ENCODE data around the gene ELK3.

Gene ELK3

DNA sequence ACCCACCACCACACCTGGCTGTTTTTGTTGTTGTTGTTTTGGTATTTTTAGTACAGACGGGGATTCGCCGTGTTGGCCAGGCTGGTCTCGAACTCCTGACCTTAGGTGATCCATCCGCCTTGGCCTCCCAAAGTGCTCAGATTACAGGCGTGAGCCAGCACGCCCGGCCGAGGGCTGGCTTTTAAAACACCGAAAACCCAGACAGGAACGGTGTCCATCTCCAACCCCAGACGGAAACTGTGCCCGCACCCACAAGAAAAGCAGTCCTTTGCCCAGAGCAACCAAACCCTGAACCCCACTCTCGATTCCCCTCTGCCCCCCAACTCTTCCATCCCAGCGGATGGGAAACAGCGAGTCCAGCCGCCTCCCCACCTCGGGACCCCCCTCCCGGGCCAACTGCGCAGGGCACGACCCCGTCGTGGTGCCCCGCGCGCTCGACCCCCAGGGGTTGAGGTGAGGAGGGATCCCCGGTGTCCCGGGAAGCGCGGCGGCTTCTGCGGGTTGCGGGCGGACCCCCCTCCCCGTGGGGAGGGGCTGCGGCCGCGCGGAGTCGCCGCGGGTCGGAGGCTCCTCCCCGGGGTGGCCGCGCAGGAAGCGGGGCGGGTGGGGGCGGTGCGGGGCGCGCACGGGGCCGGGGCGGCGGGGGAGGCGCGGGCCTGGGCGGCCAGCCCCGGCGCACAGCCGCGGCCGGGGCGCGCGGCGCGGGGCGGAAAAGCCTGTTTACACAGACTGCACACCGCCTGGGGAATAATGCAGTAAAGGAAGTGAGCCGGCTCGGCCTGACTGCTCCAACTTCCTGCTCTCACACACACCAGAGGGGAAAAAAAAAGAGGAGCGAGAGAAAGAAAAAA is at the start of gene ELK3:
Gene ELK3 (plus strand): TSS at position 651 of the 851 bp plus-strand sequence.
- DNase-seq (ENCODE audit: low spot score) = peak; percentile 83

DNA sequence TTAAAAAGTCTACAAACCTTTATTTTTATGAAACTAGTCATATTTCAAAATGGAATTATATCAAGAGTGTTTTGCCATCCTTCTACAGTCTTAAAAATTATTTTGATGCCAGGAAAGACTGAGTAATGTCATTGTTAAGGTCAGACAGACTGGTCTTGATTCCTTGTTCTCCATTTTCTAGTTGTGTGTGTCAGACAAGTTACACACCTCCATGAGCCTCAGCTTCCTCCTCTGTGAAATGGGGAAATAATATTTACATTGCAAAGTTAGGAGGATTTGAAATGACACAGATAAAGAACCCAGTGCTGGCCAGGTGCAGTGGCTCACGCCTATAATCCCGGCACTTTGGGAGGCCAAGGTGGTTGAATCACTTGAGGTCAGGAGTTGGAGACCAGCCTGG is 47.4 kb upstream of the ELK3 start:
- DNase-seq (ENCODE audit: low spot score) = no peak

GRCh38 chr12:96150442-96150841 is 43.7 kb upstream of the ELK3 start:
- DNase-seq (ENCODE audit: low spot score) = no peak

- no peak for DNase-seq (ENCODE audit: low spot score)
Measured at GRCh38 chr12:96152164-96152563, 42.0 kb upstream of the ELK3 start.

DNA sequence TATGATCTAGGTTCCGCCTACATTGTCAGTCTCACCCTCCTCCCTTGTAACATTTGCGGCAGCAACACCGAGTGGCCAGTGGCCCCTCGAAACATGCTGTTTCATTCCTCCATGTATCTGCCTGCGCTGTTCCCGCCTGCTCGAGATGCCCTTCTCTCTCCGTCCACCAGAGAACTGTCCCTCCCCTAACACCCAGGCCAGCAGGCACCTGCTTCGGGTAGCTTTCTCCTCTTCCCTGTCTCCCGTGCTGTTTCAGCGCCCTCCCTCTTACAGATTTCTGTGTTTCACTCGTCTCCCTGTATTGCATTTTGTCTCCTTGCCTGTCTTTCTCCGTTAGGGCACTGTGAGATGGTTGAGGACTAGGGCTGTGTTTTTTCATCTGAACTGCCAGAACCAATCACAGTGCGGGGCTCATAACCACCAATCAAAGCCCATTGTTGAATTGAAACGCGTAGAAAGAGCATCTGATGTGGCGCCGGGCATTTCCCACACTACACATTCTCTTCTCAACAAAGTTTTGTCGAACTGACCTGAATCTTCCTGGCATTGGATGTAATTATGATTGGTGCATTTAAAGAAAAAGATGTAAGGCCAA is 40.9 kb upstream of the ELK3 start:
- no peak for DNase-seq (ENCODE audit: low spot score)

DNA sequence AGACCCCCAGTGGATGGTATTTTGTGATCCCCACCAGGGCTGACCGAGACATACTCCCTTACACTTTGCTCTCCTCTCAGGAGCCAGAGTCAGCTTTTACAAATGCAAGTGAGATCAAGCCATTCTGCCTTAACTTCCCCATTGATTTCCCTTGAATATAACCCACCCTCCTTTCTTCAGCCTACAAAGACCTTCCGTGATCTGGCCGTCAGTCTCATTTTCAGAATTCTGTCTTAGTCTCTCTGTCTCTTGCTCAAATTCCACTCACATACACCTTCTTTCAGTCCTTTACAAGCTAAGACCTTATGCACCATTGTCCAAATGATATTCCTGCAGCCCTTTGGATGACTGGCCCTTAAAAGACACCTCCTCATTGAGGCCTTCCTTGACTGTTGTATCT is 39.0 kb upstream of the ELK3 start:
- no peak for DNase-seq (ENCODE audit: low spot score)

GRCh38 chr12:96155781-96156180 is 38.4 kb upstream of the ELK3 start:
- DNase-seq (ENCODE audit: low spot score) = no peak

GRCh38 chr12:96156211-96156610 is 38.0 kb upstream of the ELK3 start:
- no peak for DNase-seq (ENCODE audit: low spot score)

- DNase-seq (ENCODE audit: low spot score) = no peak
Measured at GRCh38 chr12:96157427-96157826, 36.7 kb upstream of the ELK3 start.

DNA sequence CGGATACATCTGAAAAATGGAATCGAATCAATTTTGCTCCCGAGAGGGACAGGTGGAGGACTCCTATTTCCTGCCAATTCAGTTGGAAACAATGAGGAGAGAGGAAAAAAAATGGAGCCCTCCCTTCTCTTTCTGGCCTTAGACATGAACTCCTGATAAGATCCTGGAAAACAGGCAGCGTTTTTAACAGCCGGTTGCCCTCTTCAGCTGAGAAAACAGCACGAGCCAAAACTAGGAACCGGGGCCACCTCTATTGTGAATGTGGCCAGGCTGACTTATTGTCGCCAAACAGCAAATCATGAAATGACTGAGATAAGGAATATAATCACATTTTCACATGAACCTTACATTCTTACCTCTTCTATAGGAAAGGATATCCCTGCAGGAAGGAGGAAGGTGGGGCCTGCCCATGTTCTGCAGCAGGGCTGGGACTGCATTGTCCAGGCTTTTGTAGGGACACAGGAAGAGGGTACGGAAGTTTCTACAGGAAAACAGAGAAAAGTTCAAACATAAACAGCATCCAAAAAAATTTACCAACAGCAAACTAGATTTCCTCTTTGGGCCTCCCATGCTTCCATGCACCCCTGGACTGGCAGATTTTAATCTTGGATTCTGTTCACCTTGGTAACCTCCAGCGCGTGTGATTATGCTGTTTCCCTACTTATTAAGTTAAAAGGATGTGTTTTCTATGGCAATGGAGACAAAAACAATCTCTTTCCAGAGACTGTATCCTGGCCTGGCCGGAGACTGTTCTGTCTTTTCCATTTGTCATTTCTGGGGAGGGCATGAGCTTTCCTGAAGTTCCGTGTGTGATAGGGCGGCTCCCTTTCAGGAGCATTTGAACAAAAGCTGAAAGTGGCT is 29.0 kb upstream of the ELK3 start:
- no peak for DNase-seq (ENCODE audit: low spot score)

DNA sequence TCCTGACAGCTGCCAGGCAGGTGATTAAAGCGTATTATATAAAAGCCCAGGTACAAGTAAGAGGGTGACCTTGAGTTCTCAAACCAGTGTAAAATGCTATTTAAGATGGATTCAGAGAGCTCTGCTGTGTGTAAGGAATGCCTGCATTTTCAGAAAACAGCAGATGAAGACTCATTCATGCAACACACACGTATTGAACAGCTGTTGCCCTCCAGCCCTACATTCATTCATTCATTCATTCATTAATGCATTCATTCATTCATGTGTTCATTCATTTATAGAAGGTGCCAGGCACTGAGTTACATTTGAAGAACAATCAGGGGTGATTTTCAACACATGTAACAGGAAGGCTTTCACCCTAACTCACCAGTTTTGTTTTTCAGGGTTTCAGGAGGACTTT is 27.4 kb upstream of the ELK3 start:
- DNase-seq (ENCODE audit: low spot score) = no peak

GRCh38 chr12:96167492-96167891 is 26.7 kb upstream of the ELK3 start:
- no peak for DNase-seq (ENCODE audit: low spot score)

- no peak for DNase-seq (ENCODE audit: low spot score)
Measured at GRCh38 chr12:96170328-96170727, 23.8 kb upstream of the ELK3 start.

DNA sequence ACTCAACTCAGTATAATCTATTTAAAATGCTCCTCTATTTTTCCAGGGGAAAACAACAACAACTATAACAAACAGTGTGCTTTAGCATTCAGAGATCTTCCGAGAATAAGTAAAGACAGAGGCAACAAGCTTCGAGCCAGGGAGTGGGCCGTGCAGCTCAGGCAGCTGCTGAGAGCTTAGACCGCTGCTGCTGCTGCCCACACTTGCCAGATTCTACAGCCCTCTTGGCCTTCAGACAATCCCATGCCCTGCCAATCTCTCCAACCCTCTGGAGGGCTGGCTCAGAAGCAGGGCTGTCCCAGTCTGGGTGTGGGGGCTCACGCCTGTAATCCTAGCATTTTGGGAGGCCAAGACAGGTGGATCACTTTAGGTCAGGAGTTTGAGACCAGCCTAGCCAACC is 23.4 kb upstream of the ELK3 start:
- DNase-seq (ENCODE audit: low spot score) = no peak

DNA sequence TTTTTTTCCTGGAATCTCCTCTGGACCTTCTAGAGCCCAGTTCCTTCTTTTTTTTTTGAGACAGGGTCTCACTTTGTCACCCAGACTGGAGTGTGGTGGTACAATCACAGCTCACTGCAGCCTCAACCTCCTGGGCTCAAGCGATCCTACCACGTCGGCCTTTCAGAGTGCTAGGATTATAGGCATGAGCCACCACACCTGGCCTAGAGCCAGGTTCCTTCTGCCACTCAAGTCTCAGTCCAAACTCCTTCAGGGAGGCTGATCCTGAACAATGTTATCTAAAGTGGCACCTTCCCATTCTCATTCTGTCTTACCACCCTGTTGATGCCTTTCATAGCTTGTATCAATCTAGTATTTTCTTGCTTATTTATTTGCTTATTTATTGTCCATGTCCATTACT is 22.3 kb upstream of the ELK3 start:
- no peak for DNase-seq (ENCODE audit: low spot score)

- DNase-seq (ENCODE audit: low spot score) = no peak
Measured at GRCh38 chr12:96172981-96173380, 21.2 kb upstream of the ELK3 start.

GRCh38 chr12:96176575-96176974 is 17.6 kb upstream of the ELK3 start:
- no peak for DNase-seq (ENCODE audit: low spot score)

DNA sequence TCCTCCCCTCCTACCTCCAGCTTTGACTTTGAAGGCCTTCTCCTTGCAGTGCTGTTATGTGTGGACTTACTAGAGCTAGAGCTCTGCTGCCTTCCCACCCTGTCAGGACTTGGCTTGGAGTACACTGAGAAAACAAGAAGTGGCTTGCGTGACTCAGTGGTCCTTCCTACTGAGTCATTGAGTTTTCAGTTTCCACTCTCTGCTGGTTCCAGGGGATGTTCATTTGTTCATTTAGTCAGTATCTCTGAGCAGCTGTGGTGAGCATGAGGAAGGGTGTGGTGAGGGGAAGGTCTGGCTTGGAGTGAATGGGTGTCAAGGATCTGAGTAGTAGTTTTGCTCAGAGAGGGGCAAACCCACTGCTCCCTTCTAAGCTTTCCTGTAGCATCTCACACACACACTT is 17.2 kb upstream of the ELK3 start:
- DNase-seq (ENCODE audit: low spot score) = no peak

- no peak for DNase-seq (ENCODE audit: low spot score)
Measured at GRCh38 chr12:96183734-96184370, 10.3 kb upstream of the ELK3 start.

- no peak for DNase-seq (ENCODE audit: low spot score)
Measured at GRCh38 chr12:96185914-96186313, 8.3 kb upstream of the ELK3 start.

DNA sequence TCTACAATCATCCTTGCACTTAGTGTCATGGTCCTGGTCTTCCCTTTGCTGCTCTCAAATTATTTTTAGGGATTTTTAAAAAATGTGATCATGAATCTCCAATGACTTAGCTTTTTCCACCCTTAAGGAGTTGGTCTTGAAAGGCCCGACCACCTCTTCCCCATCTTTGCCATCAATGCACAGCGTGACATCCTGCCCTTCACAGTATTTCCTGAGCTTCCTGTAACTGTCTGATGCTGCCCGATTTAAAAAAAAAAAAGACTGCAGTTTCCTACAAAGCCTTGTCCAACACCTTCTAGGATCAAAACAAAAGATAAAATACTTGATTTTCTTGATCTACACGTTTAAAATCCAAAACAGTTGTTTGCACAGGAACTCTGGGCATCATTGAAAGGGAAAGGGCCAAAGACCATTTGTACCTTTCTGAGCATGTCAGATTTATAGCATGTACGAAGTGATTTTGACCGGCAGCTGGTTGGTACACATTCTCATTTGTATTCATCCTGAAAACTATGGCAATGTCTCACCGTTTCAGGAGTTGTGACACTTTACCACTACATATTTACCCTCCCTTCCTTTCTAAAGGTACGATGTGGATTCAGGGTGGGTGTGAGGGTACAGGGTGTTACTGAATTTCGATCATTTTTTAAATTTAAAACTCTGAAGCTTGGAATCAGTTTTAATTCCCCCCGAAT is 7.4 kb upstream of the ELK3 start:
- no peak for DNase-seq (ENCODE audit: low spot score)

- no peak for DNase-seq (ENCODE audit: low spot score)
Measured at GRCh38 chr12:96187956-96188355, 6.2 kb upstream of the ELK3 start.

All from HuH-7.5 (cell line).